GM08714 (cell line): ENCODE results near the gene PGAP6.

Source experiments
- H3K4me3 ChIP-seq: fragments of 200-500 bp; sonication (Bioruptor generic); 2 replicates; pipeline ENCODE4 v1.5.1; 2014; ENCODE audit warnings: mild to moderate bottlenecking, low read length, inconsistent platforms
- ZNF274 ChIP-seq: IDR thresholded peaks from 2 replicates; pipeline ENCODE4 v1.6.1; 2012; ENCODE audit warnings: mild to moderate bottlenecking, low read depth, low read length

Gene PGAP6

GRCh38 chr16:377419-377951 lies 4.3 kb downstream of the PGAP6 start:
- no peak for TF ChIP-seq ZNF274
- H3K4me3 ChIP-seq, result no peak overlapping the region

GRCh38 chr16:376817-377418 lies 4.9 kb downstream of the PGAP6 start:
- TF ChIP-seq ZNF274, result no peak
- no peak overlapping the region for H3K4me3 ChIP-seq

- no peak overlapping the region for H3K4me3 ChIP-seq
- no peak for TF ChIP-seq ZNF274
Observed at GRCh38 chr16:375927-376816, 5.6 kb downstream of the PGAP6 start.

DNA sequence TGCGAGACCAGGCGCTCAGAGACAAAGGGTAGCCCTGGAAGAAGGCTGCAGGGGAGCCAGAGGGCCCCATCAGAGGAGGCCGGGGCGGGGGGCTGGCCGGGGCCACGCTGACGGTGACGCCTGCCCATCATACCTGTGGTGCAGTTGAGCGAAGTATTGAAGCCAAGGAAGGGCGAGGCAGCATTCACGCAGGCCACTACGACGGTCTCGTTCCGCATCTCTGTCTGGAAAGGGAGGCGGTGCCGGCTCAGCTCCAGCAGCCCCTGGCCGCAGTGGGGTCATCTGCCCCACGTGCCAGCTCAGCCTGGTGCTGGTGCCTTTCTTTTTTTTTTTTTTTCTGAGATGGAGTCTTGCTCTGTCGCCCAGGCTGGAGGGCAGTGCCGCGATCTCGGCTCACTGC lies 6.6 kb downstream of the PGAP6 start:
- no peak overlapping the region for H3K4me3 ChIP-seq
- no peak for TF ChIP-seq ZNF274

GRCh38 chr16:374616-374926 lies 7.2 kb downstream of the PGAP6 start:
- no peak for TF ChIP-seq ZNF274
- no peak overlapping the region for H3K4me3 ChIP-seq

- no peak overlapping the region for H3K4me3 ChIP-seq
- TF ChIP-seq ZNF274, result no peak
Observed at GRCh38 chr16:373848-374615, 7.7 kb downstream of the PGAP6 start.

- no peak overlapping the region for H3K4me3 ChIP-seq
- no peak for TF ChIP-seq ZNF274
Observed at GRCh38 chr16:373020-373598, 8.7 kb downstream of the PGAP6 start.

DNA sequence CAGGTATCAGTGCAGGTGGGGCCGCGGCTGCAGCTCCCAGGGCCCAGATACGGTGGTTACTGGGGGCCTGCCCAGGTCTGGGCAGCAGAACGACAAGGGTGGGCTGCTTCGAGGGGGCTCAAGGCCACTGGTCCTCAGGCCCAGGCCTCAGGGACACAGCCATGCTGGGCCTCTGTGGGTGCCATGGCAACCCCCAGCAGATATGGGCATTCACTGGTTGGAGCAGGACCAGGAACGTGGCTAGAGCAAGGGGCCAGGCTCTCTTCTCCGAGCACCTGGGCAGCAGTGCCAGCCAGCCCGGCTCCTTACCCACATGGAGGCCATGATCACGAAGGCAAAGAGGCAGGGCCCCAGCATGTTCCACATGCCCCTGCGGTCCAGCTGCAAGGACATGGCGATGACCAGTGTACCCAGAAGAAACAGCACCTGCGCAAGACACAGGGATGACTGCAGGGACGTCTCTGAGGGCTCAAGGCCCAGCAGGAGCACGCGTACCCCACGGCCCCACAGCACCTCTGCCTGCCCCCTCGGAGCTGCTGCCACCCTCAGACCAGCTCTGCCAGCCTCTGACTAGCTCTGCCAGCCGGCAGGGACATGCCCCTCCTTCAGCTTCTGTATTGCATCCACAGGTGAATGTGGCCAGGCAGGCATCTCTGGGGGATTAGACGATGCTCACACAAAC lies 9.3 kb downstream of the PGAP6 start:
- TF ChIP-seq ZNF274, result no peak
- no peak overlapping the region for H3K4me3 ChIP-seq

GRCh38 chr16:371515-372301 lies 10.1 kb downstream of the PGAP6 start:
- TF ChIP-seq ZNF274, result no peak
- H3K4me3 ChIP-seq, result no peak overlapping the region

- no peak overlapping the region for H3K4me3 ChIP-seq
- TF ChIP-seq ZNF274, result no peak
Observed at GRCh38 chr16:370979-371514, 10.7 kb downstream of the PGAP6 start.

- TF ChIP-seq ZNF274, result no peak
- H3K4me3 ChIP-seq, result peak within 1 kb of the TSS; percentile 55; the same call in 1 of the 2 replicates
Observed at GRCh38 chr16:370443-370842, 11.3 kb downstream of the PGAP6 start, which contains the start of gene MRPL28. Gene MRPL28 (minus strand): TSS chr16:370538. CDS start chr16:370218, 320 bp downstream.

DNA sequence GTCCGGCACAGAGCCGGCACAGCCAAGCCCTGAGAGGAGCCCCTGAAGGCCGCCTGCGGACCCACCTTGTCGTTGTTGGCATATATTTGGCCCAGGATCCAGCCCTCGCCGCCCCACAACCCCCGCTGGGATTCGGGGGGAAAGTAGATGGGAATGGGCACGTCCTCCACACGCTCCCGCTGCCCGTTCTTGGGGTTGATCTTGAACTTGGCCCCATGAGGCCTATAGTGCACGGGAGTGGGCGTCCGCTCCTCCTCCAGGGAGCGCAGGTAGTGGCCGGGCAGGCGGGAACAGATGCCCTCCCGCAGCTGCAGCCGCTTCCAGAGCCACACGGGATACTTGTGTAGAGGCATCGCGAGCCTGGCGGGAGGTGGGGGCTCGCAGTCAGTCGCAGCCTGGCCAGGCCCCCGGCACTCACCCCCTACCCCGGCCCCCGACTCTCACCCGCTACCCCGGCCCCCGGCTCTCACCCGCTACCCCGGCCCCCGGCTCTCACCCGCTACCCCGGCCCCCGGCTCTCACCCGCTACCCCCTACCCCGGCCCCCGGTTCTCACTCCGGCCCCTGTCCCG lies 11.8 kb downstream of the PGAP6 start:
- peak overlapping the region; percentile 55; the same call in 1 of the 2 replicates for H3K4me3 ChIP-seq
- no peak for TF ChIP-seq ZNF274
